ENCODE measurements around the gene C16orf96. TPM values are rescaled to one million over a fixed set of nuclear protein-coding genes. Genes with fewer than 3 reads are reported as not detected.

The C16orf96 gene
- total RNA-seq, 2 donors from 2014 or later: 0.08 TPM; not detected in 1

DNA sequence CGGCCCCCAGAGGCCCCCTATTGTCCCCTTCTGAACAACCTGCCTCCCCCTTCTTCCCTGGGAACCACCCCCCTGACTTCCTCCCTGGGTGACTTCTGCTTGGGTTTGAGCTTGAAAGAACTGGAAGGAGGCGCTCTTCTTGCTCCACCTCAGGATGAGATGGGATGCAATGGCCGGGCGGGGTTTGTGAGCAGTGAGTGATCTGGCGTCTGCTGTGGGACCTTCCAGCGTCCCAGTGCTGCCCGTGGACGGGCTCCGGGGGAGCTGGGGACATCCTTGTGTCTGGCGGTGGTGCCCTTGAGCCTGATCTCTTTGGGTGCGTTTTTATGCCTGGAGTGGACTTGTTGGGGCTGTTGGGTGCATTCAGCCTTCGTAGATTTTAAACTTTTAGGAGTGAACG is 80.1 kb downstream of the C16orf96 start:
- Histone ChIP-seq H3K9me3 (no peaks in the 10 kb centered on the region), H3K27ac (no peak overlapping the region), H3K36me3 (no peaks in the 10 kb centered on the region), H3K4me1 (no peaks in the 10 kb centered on the region), H3K27me3 (no peaks in the 10 kb centered on the region), H3K4me3 (no peak overlapping the region), H3K9ac (ENCODE audit: low read depth in 2 of 2, low read length in 2 of 2) (no peak overlapping the region)
- TF ChIP-seq, protein P1, sequence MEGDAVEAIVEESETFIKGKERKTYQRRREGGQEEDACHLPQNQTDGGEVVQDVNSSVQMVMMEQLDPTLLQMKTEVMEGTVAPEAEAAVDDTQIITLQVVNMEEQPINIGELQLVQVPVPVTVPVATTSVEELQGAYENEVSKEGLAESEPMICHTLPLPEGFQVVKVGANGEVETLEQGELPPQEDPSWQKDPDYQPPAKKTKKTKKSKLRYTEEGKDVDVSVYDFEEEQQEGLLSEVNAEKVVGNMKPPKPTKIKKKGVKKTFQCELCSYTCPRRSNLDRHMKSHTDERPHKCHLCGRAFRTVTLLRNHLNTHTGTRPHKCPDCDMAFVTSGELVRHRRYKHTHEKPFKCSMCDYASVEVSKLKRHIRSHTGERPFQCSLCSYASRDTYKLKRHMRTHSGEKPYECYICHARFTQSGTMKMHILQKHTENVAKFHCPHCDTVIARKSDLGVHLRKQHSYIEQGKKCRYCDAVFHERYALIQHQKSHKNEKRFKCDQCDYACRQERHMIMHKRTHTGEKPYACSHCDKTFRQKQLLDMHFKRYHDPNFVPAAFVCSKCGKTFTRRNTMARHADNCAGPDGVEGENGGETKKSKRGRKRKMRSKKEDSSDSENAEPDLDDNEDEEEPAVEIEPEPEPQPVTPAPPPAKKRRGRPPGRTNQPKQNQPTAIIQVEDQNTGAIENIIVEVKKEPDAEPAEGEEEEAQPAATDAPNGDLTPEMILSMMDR (IDR thresholded peaks at IDR 0.05): no peak
- intact Hi-C loops (cut with DNase I): no loop called here
- no peak for DNase-seq

DNA sequence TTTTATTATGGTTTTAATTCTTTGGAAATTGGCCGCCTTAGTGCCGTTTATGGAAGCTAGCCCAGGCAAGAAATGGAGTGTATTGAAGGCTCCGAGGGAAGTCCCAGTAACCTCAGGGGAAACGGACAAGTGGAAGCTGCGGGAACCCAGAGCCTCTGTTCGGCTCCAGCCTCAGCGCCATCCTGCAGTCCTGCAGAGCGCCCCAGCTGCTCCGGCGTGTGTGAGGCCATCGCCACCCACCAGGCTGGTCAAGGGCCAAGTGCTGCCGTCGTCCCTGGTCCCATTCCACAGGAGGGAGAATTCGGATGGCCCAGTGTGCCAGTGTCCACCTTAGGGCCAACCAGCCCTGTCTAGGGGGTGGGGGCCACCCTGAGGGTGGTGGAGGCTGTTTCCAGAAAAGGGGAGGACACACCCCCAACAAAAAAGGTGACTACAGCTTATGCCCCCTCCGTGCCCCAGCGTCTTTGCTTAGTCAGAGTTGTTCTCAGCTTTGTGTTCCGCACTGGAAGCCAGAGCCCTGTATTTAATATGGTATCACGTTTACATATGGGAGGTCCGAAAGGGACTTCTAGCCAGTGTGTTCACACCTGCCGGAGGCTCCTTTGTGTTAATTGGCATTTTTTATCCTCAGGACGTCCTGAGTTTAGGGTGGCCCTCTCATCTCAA is 81.5 kb downstream of the C16orf96 start:
- H3K36me3 ChIP-seq: no peaks in the 10 kb centered on the region
- H3K27ac ChIP-seq: no peak overlapping the region
- H3K4me3 ChIP-seq: no peak overlapping the region
- no peak overlapping the region for H3K9ac ChIP-seq (ENCODE audit: low read depth in 2 of 2, low read length in 2 of 2)
- DNase-seq: no peak
- TF ChIP-seq, protein P1 (IDR thresholded peaks at IDR 0.05): no peak
- no peaks in the 10 kb centered on the region for H3K9me3 ChIP-seq
- H3K4me1 ChIP-seq: no peaks in the 10 kb centered on the region
- intact Hi-C loops (cut with DNase I): no loop called here
- no peaks in the 10 kb centered on the region for H3K27me3 ChIP-seq

DNA sequence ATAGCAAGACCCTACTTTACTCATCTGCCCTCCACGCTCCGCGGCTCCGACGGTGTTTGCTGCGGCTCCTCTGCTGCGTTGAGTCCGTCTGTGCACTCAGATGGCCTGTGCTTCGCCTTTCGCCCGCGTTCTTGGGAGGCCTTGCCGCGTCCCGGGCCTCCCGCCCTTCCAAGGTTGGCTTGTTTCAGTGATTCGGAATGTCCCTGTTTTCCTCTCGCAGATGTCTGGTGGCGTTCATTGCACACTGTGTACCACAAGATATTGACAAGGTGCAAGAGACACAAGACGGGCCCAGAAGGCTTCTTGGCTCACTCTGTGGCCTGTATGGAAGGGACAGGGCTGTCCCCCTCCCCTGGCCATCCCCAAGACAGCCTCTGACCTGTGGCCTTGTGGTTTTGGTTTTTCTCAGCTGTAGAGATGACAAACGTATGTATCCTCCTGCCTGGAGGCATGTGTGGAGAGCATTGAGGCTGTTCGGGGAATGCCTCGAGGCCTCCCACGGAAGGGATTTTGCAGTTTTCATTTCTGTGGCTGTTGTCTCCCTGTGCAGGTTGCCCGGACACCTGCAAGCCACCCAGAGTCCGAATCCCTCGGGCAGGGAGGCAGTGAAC is 83.9 kb downstream of the C16orf96 start:
- H3K9me3 ChIP-seq: no peaks in the 10 kb centered on the region
- no peak for DNase-seq
- no peak overlapping the region for H3K4me3 ChIP-seq
- no peaks in the 10 kb centered on the region for H3K4me1 ChIP-seq
- no peak overlapping the region for H3K9ac ChIP-seq (ENCODE audit: low read depth in 2 of 2, low read length in 2 of 2)
- H3K27me3 ChIP-seq: no peaks in the 10 kb centered on the region
- no peak overlapping the region for H3K27ac ChIP-seq
- intact Hi-C loops (cut with DNase I): no loop called here
- TF ChIP-seq, protein P1 (IDR thresholded peaks at IDR 0.05): no peak
- H3K36me3 ChIP-seq: no peaks in the 10 kb centered on the region

DNA sequence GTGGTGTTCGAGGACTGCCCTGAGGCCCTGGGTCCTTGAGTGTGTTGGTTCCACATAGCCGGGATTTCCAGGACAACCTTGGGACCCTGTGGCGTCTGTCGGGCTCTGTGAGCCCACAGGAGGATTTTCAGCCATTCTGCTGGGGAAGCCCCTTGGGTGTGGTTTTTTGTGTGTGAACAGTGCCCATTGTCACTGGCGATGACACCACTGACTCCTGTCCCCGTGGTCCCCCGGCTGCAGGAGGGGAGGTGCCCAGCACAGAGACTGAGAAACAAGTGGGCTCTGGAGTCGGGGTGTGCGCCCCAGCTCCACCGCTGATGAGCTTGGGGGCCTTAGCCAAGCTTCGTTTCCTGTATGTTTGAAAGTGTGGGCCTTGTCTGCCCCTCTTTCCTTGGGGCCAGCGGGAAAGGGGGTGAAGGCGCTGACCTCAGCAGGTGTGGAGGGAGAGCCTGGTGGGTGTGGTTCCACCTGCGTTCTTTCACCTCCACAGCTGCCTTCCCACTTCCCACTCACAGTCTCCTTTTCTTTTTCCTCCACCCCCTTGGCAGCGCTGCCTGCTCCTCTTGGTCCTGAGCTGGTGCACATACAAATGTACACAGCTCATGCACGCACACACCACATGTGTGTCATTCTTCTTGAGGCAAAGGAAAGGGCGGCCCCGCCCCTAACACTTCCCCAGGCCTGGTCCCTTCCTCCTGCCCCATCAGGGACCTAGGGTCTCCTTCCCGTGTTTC is 84.6 kb downstream of the C16orf96 start:
- TF ChIP-seq, protein P1 (IDR thresholded peaks at IDR 0.05): no peak
- Histone ChIP-seq H3K4me3 (no peak overlapping the region), H3K4me1 (no peaks in the 10 kb centered on the region), H3K27me3 (no peaks in the 10 kb centered on the region), H3K27ac (no peak overlapping the region), H3K9me3 (no peaks in the 10 kb centered on the region), H3K36me3 (no peaks in the 10 kb centered on the region), H3K9ac (ENCODE audit: low read depth in 2 of 2, low read length in 2 of 2) (no peak overlapping the region)
- no peak for DNase-seq
- intact Hi-C loops (cut with DNase I): no loop called here

DNA sequence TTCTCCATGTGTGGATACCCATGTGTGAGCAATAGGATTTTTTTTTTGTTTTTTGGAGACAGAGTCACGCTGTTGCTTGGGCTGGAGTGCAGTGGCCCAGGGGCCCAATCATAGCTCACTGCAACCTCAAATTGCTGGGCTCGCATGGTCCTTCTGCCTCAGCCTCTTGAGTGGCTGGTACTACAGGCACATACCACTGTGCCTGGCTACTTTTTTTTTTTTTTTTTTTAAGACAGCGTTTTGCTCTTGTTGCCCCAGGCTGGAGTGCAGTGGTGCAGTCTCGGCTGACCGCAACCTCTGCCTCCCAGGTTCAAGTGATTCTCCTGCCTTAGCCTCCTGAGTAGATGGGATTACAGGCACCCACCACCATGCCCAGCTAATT is 85.2 kb downstream of the C16orf96 start:
- Histone ChIP-seq H3K9me3 (no peaks in the 10 kb centered on the region), H3K9ac (ENCODE audit: low read depth in 2 of 2, low read length in 2 of 2) (no peak overlapping the region), H3K27me3 (no peaks in the 10 kb centered on the region), H3K4me1 (no peaks in the 10 kb centered on the region), H3K36me3 (no peaks in the 10 kb centered on the region), H3K27ac (no peak overlapping the region), H3K4me3 (no peak overlapping the region)
- TF ChIP-seq, protein P1 (IDR thresholded peaks at IDR 0.05): no peak
- intact Hi-C loops (cut with DNase I): no loop called here
- no peak for DNase-seq

Measured in colonic mucosa (tissue), 4 donors.